Right atrium auricular region (tissue), 2 donors: Measurements from ENCODE around the gene IQGAP2. TPM values are rescaled to one million over a fixed set of nuclear protein-coding genes. Genes with fewer than 3 reads are reported as not detected.

ENCODE experiments used
- DNase-seq: peaks from one replicate; pipeline ENCODE4 v3.0.0-alpha.2; 2019; ENCODE audit warnings: low spot score
- H3K27ac ChIP-seq, 2 donors: fragments of 200-600 bp; sonication (generic); 1 replicate in 1 of 2; 2 replicates in 1 of 2; pipeline ENCODE4 v1.5.1; 2016 to 2019
- H3K27me3 ChIP-seq, 2 donors: fragments of 200-600 bp; sonication (generic); one replicate each; pipeline versions ENCODE4 v1.5.1 to v1.6.0; 2017 to 2019
- H3K36me3 ChIP-seq: fragments of 200-600 bp; sonication (generic); one replicate; pipeline ENCODE4 v1.5.1; 2016
- H3K4me1 ChIP-seq, 2 donors: fragments of 200-600 bp; sonication (generic); one replicate each; pipeline versions ENCODE4 v1.5.1 to v1.6.0; 2017 to 2019
- H3K4me3 ChIP-seq, 2 donors: fragments of 200-600 bp; sonication (generic); 1 replicate in 1 of 2; 2 replicates in 1 of 2; pipeline ENCODE4 v1.5.1; 2017 to 2019; ENCODE audit warnings: mild to moderate bottlenecking in 1 of 2, moderate library complexity in 1 of 2
- H3K9me3 ChIP-seq, 2 donors: fragments of 200-600 bp; sonication (generic); one replicate each; pipeline ENCODE4 v1.5.1; 2019
- CTCF ChIP-seq, 2 donors: fragments of 200-600 bp; sonication (generic); IDR thresholded peaks; one replicate each; pipeline ENCODE4 v1.5.1; 2019; ENCODE audit warnings: antibody characterized with exemption in 2 of 2
- total RNA-seq, 2 donors: library from RNA; depleted of rRNA; stranded (reverse); fragments of >200 nt; gene quantifications; one replicate each; pipeline ENCODE4 v1.1.0, GENCODE V29; 2016

IQGAP2 gene
- total RNA-seq, 2 donors from 2014 or later: 5.4 to 12.3 TPM

DNA sequence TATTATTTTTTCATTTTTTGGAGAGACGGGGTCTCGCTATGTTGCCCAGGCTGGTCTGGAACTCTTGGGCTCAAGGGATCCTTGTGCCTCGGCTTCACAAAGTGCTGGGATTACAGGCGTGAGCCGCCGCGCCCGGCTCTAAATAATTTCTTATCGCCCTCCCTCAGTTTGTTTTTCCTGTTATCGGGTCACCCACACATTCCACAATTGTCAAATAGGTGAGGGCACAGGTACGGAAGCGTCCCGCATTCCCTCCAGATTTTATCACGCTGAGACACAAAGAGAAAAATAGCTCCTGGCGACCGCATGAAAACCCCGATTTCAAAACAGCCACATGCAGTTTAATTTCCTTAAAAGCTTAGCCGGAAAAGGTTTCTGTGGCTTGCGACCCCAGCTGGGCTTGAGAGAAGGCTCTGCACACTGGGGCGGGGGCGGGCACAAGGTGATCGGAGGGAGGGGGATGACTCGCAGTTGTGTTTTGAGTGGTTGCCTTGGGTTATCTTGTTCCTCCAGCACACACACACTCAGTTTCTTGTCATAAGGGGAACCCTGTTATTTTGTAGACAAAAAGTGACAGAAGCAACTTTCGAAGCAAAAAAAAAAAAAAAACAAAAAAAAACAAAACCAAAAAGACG, 717 bp upstream of the IQGAP2 start:
- Histone ChIP-seq H3K36me3 (no peaks in the 10 kb centered on the region), H3K4me3 (peak overlapping the region; percentile 37 to 67), H3K4me1 (peaks cover 0 to 24% of the 10 kb centered on the region in 2 donors), H3K9me3 (no peaks in the 10 kb centered on the region), H3K27me3 (no peaks in the 10 kb centered on the region), H3K27ac (peak overlapping the region; percentile 49 to 61)
- no peak for DNase-seq
- TF ChIP-seq CTCF (IDR thresholded peaks at IDR 0.05): no peak

- H3K27ac ChIP-seq: peak overlapping the region; percentile 64 to 78
- peak in 1 of 2 donors; percentile 9 for TF ChIP-seq CTCF (IDR thresholded peaks at IDR 0.05)
- peaks cover 0 to 24% of the 10 kb centered on the region in 2 donors for H3K4me1 ChIP-seq
These were observed 709 bp downstream of the IQGAP2 start for GRCh38 chr5:76403766-76404222.

GRCh38 chr5:76404223-76405211, 1.4 kb downstream of the IQGAP2 start:
- no peaks in the 10 kb centered on the region for H3K27me3 ChIP-seq
- no peak for DNase-seq
- TF ChIP-seq CTCF (IDR thresholded peaks at IDR 0.05): no peak
- peaks cover 0 to 24% of the 10 kb centered on the region in 2 donors for H3K4me1 ChIP-seq
- peak overlapping the region; percentile 26 to 78 for H3K27ac ChIP-seq
- H3K9me3 ChIP-seq: no peaks in the 10 kb centered on the region
- no peaks in the 10 kb centered on the region for H3K36me3 ChIP-seq
- peak overlapping the region; percentile 37 to 67 for H3K4me3 ChIP-seq

More at GRCh38 chr5:76403766-76404222, 709 bp downstream of the IQGAP2 start:
- Histone ChIP-seq H3K9me3 (no peaks in the 10 kb centered on the region), H3K27me3 (no peaks in the 10 kb centered on the region), H3K4me3 (peak overlapping the region; percentile 37 to 67), H3K36me3 (no peaks in the 10 kb centered on the region)
- DNase-seq: no peak

DNA sequence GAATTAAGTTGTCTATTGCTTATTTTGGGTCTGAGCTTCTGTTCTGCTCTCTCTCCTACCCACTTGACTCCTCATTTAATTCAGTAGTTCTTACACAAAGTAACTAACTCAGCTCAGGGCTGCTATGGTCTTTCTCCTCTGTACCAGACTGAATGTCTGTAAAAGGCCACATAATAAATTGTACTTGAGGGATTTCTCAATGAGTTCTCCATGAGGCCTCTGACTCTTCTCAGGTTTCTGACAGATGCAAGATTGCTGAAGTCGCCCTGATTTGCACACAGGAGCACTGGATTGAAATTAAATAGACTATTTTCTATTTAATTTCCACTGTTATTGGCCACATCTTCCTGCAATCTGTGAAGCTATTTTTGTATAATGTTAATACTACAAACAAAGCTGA, 2.9 kb downstream of the IQGAP2 start:
- H3K9me3 ChIP-seq: no peaks in the 10 kb centered on the region
- DNase-seq: no peak
- no peaks in the 10 kb centered on the region for H3K27me3 ChIP-seq
- peaks cover 0 to 24% of the 10 kb centered on the region in 2 donors for H3K4me1 ChIP-seq
- no peak overlapping the region for H3K27ac ChIP-seq
- no peak for TF ChIP-seq CTCF (IDR thresholded peaks at IDR 0.05)
- H3K36me3 ChIP-seq: no peaks in the 10 kb centered on the region
- no peak overlapping the region for H3K4me3 ChIP-seq

- no peak overlapping the region for H3K27ac ChIP-seq
- H3K4me1 ChIP-seq: peaks cover 0 to 23% of the 10 kb centered on the region in 2 donors
- no peaks in the 10 kb centered on the region for H3K27me3 ChIP-seq
- H3K9me3 ChIP-seq: no peaks in the 10 kb centered on the region
- no peaks in the 10 kb centered on the region for H3K36me3 ChIP-seq
- no peak for TF ChIP-seq CTCF (IDR thresholded peaks at IDR 0.05)
- no peak overlapping the region for H3K4me3 ChIP-seq
- DNase-seq: no peak
These were observed 3.6 kb downstream of the IQGAP2 start for GRCh38 chr5:76406673-76407072.
